Heart left ventricle (tissue), 16 donors: ENCODE results near the gene SCFD2. TPM values are rescaled to one million over a fixed set of nuclear protein-coding genes. Genes with fewer than 3 reads are reported as not detected.
A peak's percentile ranks its signal among the peaks of the same experiment; 100 is the strongest.

Experiments used
- ATAC-seq, 4 donors: fragments of 200-7000 bp; cut with Tn5 transposase; one replicate each; pipeline ENCODE4 v1.9.1; 2020 to 2022; ENCODE audit warnings: moderate library complexity in 4 of 4, mild to moderate bottlenecking in 3 of 4, moderate number of reproducible peaks in 1 of 4
- DNase-seq, 5 donors: peaks; one replicate each; pipeline ENCODE4 v3.0.0-alpha.2; 2020
- H3K27ac ChIP-seq, 12 donors: fragments of 200-600 bp; sonication (generic) in 4 of 12; one replicate each; pipeline versions ENCODE4 v1.5.0 to v1.8.0; 2016 to 2022; ENCODE audit warnings: mild to moderate bottlenecking in 2 of 12
- H3K27me3 ChIP-seq, 9 donors: fragments of 200-600 bp; sonication (generic) in 2 of 9; one replicate each; pipeline versions ENCODE4 v1.5.1 to v1.8.0; 2016 to 2022; ENCODE audit warnings: mild to moderate bottlenecking in 3 of 9
- H3K36me3 ChIP-seq, 9 donors: fragments of 200-600 bp; sonication (generic) in 2 of 9; one replicate each; pipeline versions ENCODE4 v1.5.0 to v1.8.0; 2018 to 2022; ENCODE audit warnings: mild to moderate bottlenecking in 2 of 9
- H3K4me1 ChIP-seq, 12 donors: fragments of 200-600 bp; sonication (generic) in 4 of 12; one replicate each; pipeline versions ENCODE4 v1.5.0 to v1.8.0; 2016 to 2022; ENCODE audit warnings: mild to moderate bottlenecking in 3 of 12
- H3K4me3 ChIP-seq, 12 donors: fragments of 200-600 bp; sonication (generic) in 4 of 12; one replicate each; pipeline versions ENCODE4 v1.5.0 to v1.8.0; 2017 to 2022; ENCODE audit warnings: mild to moderate bottlenecking in 9 of 12, moderate library complexity in 4 of 12
- H3K9me3 ChIP-seq, 12 donors: fragments of 200-600 bp; sonication (generic) in 4 of 12; one replicate each; pipeline versions ENCODE4 v1.5.0 to v1.8.0; 2016 to 2022; ENCODE audit warnings: mild to moderate bottlenecking in 1 of 12
- POLR2A ChIP-seq, 2 donors: fragments of 450-650 bp; IDR thresholded peaks; one replicate each; pipeline ENCODE4 v1.6.1; 2017; ENCODE audit warnings: antibody characterized with exemption in 2 of 2, mild to moderate bottlenecking in 2 of 2, moderate library complexity in 2 of 2
- WGBS, 4 donors: extraction: QIAGEN DNeasy Blood & Tissue Kit in 2 of 4; methylation state at CpG; one replicate each; pipeline versions ENCODE4 v1.1.5 to v1.1.7; 2013 to 2018; 5-methylcytosine and 5-hydroxymethylcytosine counted together
- intact Hi-C, 10 donors: fragments of 100-400 bp; cut with DNase I; formaldehyde crosslinking; loops; one replicate each; pipeline versions ENCODE4 v1.11.1 to v1.14.2; 2022
- polyA plus RNA-seq, 2 donors: library from polyadenylated mRNA; stranded (reverse); fragments of 200-250 nt; gene quantifications; one replicate each; pipeline ENCODE4 v1.2.3, GENCODE V29; 2013
- total RNA-seq, 9 donors: library from RNA; depleted of rRNA in 2 of 9; stranded (reverse); fragments of >200 nt in 2 of 9; fragmentation: NEBNext Ultra II Directional in 3 of 9; extraction: Animal tissue kit (Norgen Biotek cat#: 25700) in 3 of 9; gene quantifications; one replicate each; pipeline versions ENCODE4 v1.1.0 to v1.2.4, GENCODE V29; 2016 to 2023
- TF ChIP-seq, protein P1 (sequence below), 12 donors: fragments of 200-600 bp; sonication (generic) in 4 of 12; IDR thresholded peaks; one replicate each; pipeline versions ENCODE4 v1.5.0 to v1.8.0; 2018 to 2022; ENCODE audit warnings: antibody characterized with exemption in 12 of 12, mild to moderate bottlenecking in 5 of 12
- donor health status: ischemic (EF 13 %, LVEDD 7.1; RV severe dilation, severe dysfunction).
- donor health status: healthy with polysubstance abuse.
- donor health status: DM: no; HTN: yes; CAD: no.
- donor health status: DM: no; HTN: no; CAD: no.
- donor health status: ischemic (EF 25% LVEDD 6.9; RV normal size, moderate dysfunction).
- donor health status: ischemic (EF 25% LVEDD 5.7; RV mildly dilated, moderate dysfunction).
- donor health status: healthy.
- donor health status: DM: yes; HTN: yes; CAD: no.
- donor health status: ischemic (EF 35%, LVEDD 5.7; RV mildly dilated, moderate dysfunction).
- donor health status: nonischemic (EF 11% LVEDD 7.7; RV severe dilation, severe dysfunction).
- donor health status: DM: yes; HTN: yes; CAD: no.
- donor health status: PGD.
- donor health status: ischemic (EF 29% LVEDD 5.4; RV normal size, mild dysfunction).
- donor health status: nonischemic (EF 23%, LVEDD 6.1; RV moderate dilation, normal function).

The SCFD2 gene
- total and polyA plus RNA-seq, 11 donors = 3.7 to 14.0 (median 9.8) TPM

- WGBS, 4 donors = 64 to 87% (median 76%) methylated on average over 1 of the region's 1 CpG
- Histone ChIP-seq H3K27ac (no peak overlapping the region), H3K9me3 (peaks cover 0 to 9% (median 0%) of the 10 kb centered on the region in 12 donors), H3K27me3 (no peaks in the 10 kb centered on the region), H3K4me3 (no peak overlapping the region), H3K4me1 (peaks cover 0 to 39% (median 17%) of the 10 kb centered on the region in 12 donors), H3K36me3 (no peaks in the 10 kb centered on the region)
- DNase-seq (no peak), ATAC-seq (peak in 2 of 4 donors; percentile 31 to 33)
- intact Hi-C loops = no loop called here
- TF ChIP-seq POLR2A (IDR thresholded peaks at IDR 0.05) = no peak
- TF ChIP-seq, protein P1, sequence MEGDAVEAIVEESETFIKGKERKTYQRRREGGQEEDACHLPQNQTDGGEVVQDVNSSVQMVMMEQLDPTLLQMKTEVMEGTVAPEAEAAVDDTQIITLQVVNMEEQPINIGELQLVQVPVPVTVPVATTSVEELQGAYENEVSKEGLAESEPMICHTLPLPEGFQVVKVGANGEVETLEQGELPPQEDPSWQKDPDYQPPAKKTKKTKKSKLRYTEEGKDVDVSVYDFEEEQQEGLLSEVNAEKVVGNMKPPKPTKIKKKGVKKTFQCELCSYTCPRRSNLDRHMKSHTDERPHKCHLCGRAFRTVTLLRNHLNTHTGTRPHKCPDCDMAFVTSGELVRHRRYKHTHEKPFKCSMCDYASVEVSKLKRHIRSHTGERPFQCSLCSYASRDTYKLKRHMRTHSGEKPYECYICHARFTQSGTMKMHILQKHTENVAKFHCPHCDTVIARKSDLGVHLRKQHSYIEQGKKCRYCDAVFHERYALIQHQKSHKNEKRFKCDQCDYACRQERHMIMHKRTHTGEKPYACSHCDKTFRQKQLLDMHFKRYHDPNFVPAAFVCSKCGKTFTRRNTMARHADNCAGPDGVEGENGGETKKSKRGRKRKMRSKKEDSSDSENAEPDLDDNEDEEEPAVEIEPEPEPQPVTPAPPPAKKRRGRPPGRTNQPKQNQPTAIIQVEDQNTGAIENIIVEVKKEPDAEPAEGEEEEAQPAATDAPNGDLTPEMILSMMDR (IDR thresholded peaks at IDR 0.05) = no peak
Observed at GRCh38 chr4:53116954-53117353, 248.9 kb downstream of the SCFD2 start.

DNA sequence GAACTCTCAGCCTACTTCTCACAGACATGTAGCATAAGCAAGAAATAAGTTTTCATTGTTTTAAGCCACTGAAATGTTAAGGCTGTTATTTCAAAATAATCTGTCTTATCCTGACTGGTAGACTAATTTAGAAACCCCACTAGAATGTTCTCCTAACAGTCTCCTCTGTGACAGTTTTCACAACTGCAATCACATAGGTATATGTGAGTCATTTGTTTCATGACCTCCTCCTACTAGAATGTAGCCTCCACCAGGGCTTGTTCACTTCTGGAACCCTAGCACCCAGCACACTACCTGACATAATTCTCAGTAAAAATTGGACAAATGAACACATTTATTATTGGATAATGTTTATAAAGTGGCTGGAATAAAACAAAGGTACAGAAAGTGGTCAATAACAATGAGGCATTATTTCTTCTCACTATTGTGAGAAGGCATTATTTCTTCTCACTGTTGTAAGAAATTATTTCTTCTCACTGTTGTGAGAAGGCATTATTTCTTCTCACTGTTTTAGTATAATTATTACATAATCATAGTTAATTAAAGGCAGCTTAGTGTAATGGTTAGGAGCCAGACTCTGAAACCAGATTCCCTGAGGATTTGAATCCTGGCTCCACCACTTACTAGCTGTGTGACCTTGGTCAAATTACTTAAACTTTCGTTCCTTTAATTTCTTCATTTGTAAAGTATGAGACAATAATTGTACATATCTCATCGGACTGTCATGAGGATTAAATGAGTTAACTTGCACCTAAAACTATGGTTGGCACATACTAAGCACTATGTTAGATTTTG is 252.2 kb downstream of the SCFD2 start:
- 71 to 87% (median 74%) methylated on average over 2 of the region's 2 CpGs for WGBS, 4 donors
- H3K4me3 ChIP-seq = no peak overlapping the region
- no peaks in the 10 kb centered on the region for H3K36me3 ChIP-seq
- no peak overlapping the region for H3K27ac ChIP-seq
- ATAC-seq (peak in 3 of 4 donors; percentile 30 to 51 (median 41)), DNase-seq (no peak)
- no peaks in the 10 kb centered on the region for H3K27me3 ChIP-seq
- H3K4me1 ChIP-seq = peaks cover 0 to 15% (median 0%) of the 10 kb centered on the region in 12 donors
- H3K9me3 ChIP-seq = peaks cover 0 to 20% (median 4%) of the 10 kb centered on the region in 12 donors
- intact Hi-C loops = no loop called here
- TF ChIP-seq, protein P1 (IDR thresholded peaks at IDR 0.05) = no peak
- TF ChIP-seq POLR2A (IDR thresholded peaks at IDR 0.05) = no peak

DNA sequence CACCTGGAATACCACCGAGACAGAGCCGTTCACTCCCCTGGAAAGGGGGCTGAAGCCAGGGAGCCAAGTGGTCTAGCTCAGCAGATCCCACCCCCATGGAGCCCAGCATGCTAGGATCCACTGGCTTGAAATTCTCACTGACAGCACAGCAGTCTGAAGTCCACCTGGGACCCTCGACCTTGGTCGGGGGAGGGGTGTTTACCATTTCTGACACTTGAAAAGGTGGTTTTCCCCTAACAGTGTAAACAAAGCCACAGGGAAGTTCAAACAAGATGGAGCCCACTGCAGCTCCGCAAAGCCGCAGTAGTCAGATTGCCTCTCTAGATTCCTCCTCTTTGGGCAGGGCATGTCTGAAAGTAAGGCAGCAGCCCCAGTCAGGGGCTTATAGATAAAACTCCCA is 260.5 kb downstream of the SCFD2 start:
- 87 to 90% (median 88%) methylated on average over 6 of the region's 6 CpGs for WGBS, 4 donors
- no peak overlapping the region for H3K27ac ChIP-seq
- ATAC-seq (no peak), DNase-seq (no peak)
- no peaks in the 10 kb centered on the region for H3K27me3 ChIP-seq
- H3K36me3 ChIP-seq = no peaks in the 10 kb centered on the region
- H3K9me3 ChIP-seq = peaks cover 0 to 12% (median 2%) of the 10 kb centered on the region in 12 donors
- intact Hi-C loops = no loop called here
- H3K4me1 ChIP-seq = peaks cover 0 to 19% (median 7%) of the 10 kb centered on the region in 12 donors
- TF ChIP-seq, protein P1 (IDR thresholded peaks at IDR 0.05) = no peak
- TF ChIP-seq POLR2A (IDR thresholded peaks at IDR 0.05) = no peak
- H3K4me3 ChIP-seq = no peak overlapping the region

DNA sequence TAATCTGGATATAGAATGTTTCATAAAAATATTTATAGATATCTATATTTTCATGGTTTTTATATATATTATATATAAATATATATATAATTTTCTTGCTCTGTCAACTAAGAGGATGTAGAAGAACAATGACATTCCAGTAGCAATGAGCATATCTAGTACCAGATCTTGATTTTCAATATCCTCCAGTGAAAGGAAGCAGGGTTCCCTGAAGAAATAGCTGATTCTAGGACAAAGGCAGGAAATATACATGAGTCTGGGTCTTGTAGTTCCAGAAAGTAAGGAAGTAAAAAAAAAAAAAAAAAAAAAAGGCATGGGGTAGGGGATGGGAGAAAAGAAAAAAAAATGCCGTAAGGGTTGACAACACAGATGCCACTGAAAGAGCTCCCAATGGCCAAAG is 262.4 kb downstream of the SCFD2 start:
- Histone ChIP-seq H3K9me3 (peaks cover 0 to 7% (median 0%) of the 10 kb centered on the region in 12 donors), H3K36me3 (no peaks in the 10 kb centered on the region), H3K27me3 (no peaks in the 10 kb centered on the region), H3K4me3 (no peak overlapping the region), H3K4me1 (peaks cover 0 to 20% (median 7%) of the 10 kb centered on the region in 12 donors), H3K27ac (peak overlapping the region in 8 of 12 donors; percentile 23 to 72 (median 48))
- TF ChIP-seq, protein P1 (IDR thresholded peaks at IDR 0.05) = no peak
- no peak for TF ChIP-seq POLR2A (IDR thresholded peaks at IDR 0.05)
- intact Hi-C loops = no loop called here
- ATAC-seq (peak in 3 of 4 donors; percentile 43 to 83 (median 51)), DNase-seq (no peak)
- 70 to 88% (median 83%) methylated on average over 1 of the region's 1 CpG for whole genome bisulfite sequencing, 4 donors
